DND-41 (cell line): ENCODE measurements around the gene NRARP.

Experiments used
- ATAC-seq: fragments of 200-7000 bp; cut with Tn5 transposase; 3 replicates; pipeline ENCODE4 v1.9.1; 2021; ENCODE audit warnings: low read depth; ENCODE audit not compliant: insufficient read depth
- DNase-seq: peaks from one replicate; pipeline ENCODE4 v3.0.0-alpha.2; 2020
- H2AFZ ChIP-seq: 2 replicates; pipeline ENCODE4 v1.6.0; 2012; ENCODE audit warnings: low read depth, low read length
- H3K27ac ChIP-seq: 2 replicates; pipeline ENCODE4 v1.5.1; 2012; ENCODE audit warnings: low read length, inconsistent platforms
- H3K27me3 ChIP-seq: fragments of 200-600 bp; sonication (generic); 2 replicates; pipeline ENCODE4 v1.6.0; 2012; ENCODE audit warnings: low read length, mild to moderate bottlenecking, inconsistent platforms; ENCODE audit not compliant: insufficient read depth, poor library complexity
- H3K36me3 ChIP-seq: 2 replicates; pipeline ENCODE4 v1.5.1; 2012; ENCODE audit warnings: low read length, inconsistent platforms; ENCODE audit not compliant: insufficient read depth
- H3K4me1 ChIP-seq: 2 replicates; pipeline ENCODE4 v1.5.1; 2012; ENCODE audit warnings: mild to moderate bottlenecking, low read length; ENCODE audit not compliant: insufficient read depth
- H3K4me2 ChIP-seq: 2 replicates; pipeline ENCODE4 v1.6.0; 2012; ENCODE audit warnings: mild to moderate bottlenecking, moderate library complexity, low read length, inconsistent platforms; ENCODE audit not compliant: insufficient read depth
- H3K4me3 ChIP-seq, 2 experiments: fragments of 200-600 bp in 1 of 2; shearing (Covaris generic) in 1 of 2; 2 replicates each; pipeline ENCODE4 v1.5.1; 2012 to 2016; ENCODE audit warnings: inconsistent platforms in 2 of 2, low read length in 2 of 2, mild to moderate bottlenecking in 2 of 2, low read depth in 1 of 2, moderate library complexity in 1 of 2
- H3K79me2 ChIP-seq: 2 replicates; pipeline ENCODE4 v1.6.0; 2012; ENCODE audit warnings: low read length, inconsistent platforms; ENCODE audit not compliant: insufficient read depth
- H3K9ac ChIP-seq: 2 replicates; pipeline ENCODE4 v1.6.0; 2012; ENCODE audit warnings: low read depth, mild to moderate bottlenecking, inconsistent platforms, low read length, moderate library complexity
- H3K9me3 ChIP-seq: 2 replicates; pipeline ENCODE4 v1.5.1; 2012; ENCODE audit warnings: low read length, moderate library complexity, mild to moderate bottlenecking, inconsistent platforms; ENCODE audit not compliant: insufficient read depth, severe bottlenecking
- H4K20me1 ChIP-seq: 2 replicates; pipeline ENCODE4 v1.6.0; 2012; ENCODE audit warnings: low read length; ENCODE audit not compliant: insufficient read depth
- CTCF ChIP-seq: IDR thresholded peaks from 2 replicates; pipeline ENCODE4 v1.5.1; 2012; ENCODE audit warnings: borderline replicate concordance, low read length, moderate library complexity, mild to moderate bottlenecking; ENCODE audit not compliant: poor library complexity, severe bottlenecking; ENCODE audit errors: extremely low read depth
- EZH2 ChIP-seq: IDR thresholded peaks from 3 replicates; pipeline ENCODE4 v1.6.1; 2012; ENCODE audit warnings: borderline replicate concordance, low read depth, mild to moderate bottlenecking, moderate library complexity, low read length, inconsistent platforms; ENCODE audit not compliant: severe bottlenecking

NRARP gene

GRCh38 chr9:137323531-137324331 is 21.7 kb upstream of the NRARP start:
- no peaks in the 10 kb centered on the region for H4K20me1 ChIP-seq
- no peaks in the 10 kb centered on the region for H3K36me3 ChIP-seq
- no peak overlapping the region for H3K4me3 ChIP-seq
- no peak overlapping the region for H2AFZ ChIP-seq
- no peak overlapping the region for H3K4me2 ChIP-seq
- no peak overlapping the region for H3K9ac ChIP-seq
- no peak for ATAC-seq
- no peak for DNase-seq
- H3K79me2 ChIP-seq: no peaks in the 10 kb centered on the region
- TF ChIP-seq EZH2 (no peak), CTCF (no peak)
- H3K27ac ChIP-seq: no peak overlapping the region
- no peaks in the 10 kb centered on the region for H3K27me3 ChIP-seq
- H3K4me1 ChIP-seq: no peaks in the 10 kb centered on the region
- H3K9me3 ChIP-seq: no peaks in the 10 kb centered on the region

- H3K27me3 ChIP-seq: no peaks in the 10 kb centered on the region
- TF ChIP-seq EZH2 (no peak), CTCF (no peak)
- H3K27ac ChIP-seq: no peak overlapping the region
- no peaks in the 10 kb centered on the region for H3K9me3 ChIP-seq
- DNase-seq (no peak), ATAC-seq (no peak)
- no peak overlapping the region for H3K4me2 ChIP-seq
- H3K79me2 ChIP-seq: no peaks in the 10 kb centered on the region
- H3K9ac ChIP-seq: no peak overlapping the region
- no peaks in the 10 kb centered on the region for H3K4me1 ChIP-seq
- no peaks in the 10 kb centered on the region for H4K20me1 ChIP-seq
- H3K36me3 ChIP-seq: no peaks in the 10 kb centered on the region
- no peak overlapping the region for H2AFZ ChIP-seq
- H3K4me3 ChIP-seq: no peak overlapping the region
Measured at GRCh38 chr9:137321726-137322361, 19.8 kb upstream of the NRARP start.

GRCh38 chr9:137320555-137321384 is 18.7 kb upstream of the NRARP start:
- no peaks in the 10 kb centered on the region for H3K79me2 ChIP-seq
- H3K9me3 ChIP-seq: no peaks in the 10 kb centered on the region
- H2AFZ ChIP-seq: no peak overlapping the region
- no peak overlapping the region for H3K4me2 ChIP-seq
- H3K9ac ChIP-seq: no peak overlapping the region
- H4K20me1 ChIP-seq: no peaks in the 10 kb centered on the region
- H3K27ac ChIP-seq: no peak overlapping the region
- ATAC-seq (no peak), DNase-seq (no peak)
- H3K4me3 ChIP-seq: no peak overlapping the region
- H3K4me1 ChIP-seq: no peaks in the 10 kb centered on the region
- no peaks in the 10 kb centered on the region for H3K36me3 ChIP-seq
- TF ChIP-seq CTCF (no peak), EZH2 (no peak)
- no peaks in the 10 kb centered on the region for H3K27me3 ChIP-seq
